Prostate gland (tissue), 2 donors: Measurements from ENCODE around the gene CFAP221. TPM values are rescaled to one million over a fixed set of nuclear protein-coding genes. Genes with fewer than 3 reads are reported as not detected.
A peak's percentile ranks its signal among the peaks of the same experiment; 100 is the strongest.

Experiments used
- DNase-seq: peaks from one replicate; pipeline ENCODE4 v3.0.0-alpha.2; 2019; ENCODE audit warnings: low spot score
- H3K27ac ChIP-seq, 2 donors: fragments of 200-600 bp; sonication (generic); 2 replicates each; pipeline ENCODE4 v1.5.1; 2017 to 2019
- H3K27me3 ChIP-seq: fragments of 200-600 bp; sonication (generic); replicated peaks from 2 replicates; pipeline ENCODE4 v1.5.1; 2019; ENCODE audit not compliant: insufficient read depth
- H3K36me3 ChIP-seq, 2 donors: fragments of 200-600 bp; sonication (generic); 1 replicate in 1 of 2; 2 replicates in 1 of 2; pipeline versions ENCODE4 v1.5.1 to v1.8.1; 2017 to 2019
- H3K4me1 ChIP-seq: fragments of 200-600 bp; sonication (generic); replicated peaks from 2 replicates; pipeline ENCODE4 v1.5.1; 2019
- H3K4me3 ChIP-seq, 2 donors: fragments of 200-600 bp; sonication (generic); 2 replicates each; pipeline ENCODE4 v1.5.1; 2017 to 2019
- H3K9me3 ChIP-seq: fragments of 200-600 bp; sonication (generic); 2 replicates; pipeline ENCODE4 v1.5.1; 2017
- POLR2A ChIP-seq: fragments of 450-650 bp; IDR thresholded peaks from one replicate; pipeline ENCODE4 v1.6.1; 2016; ENCODE audit warnings: antibody characterized with exemption, mild to moderate bottlenecking
- POLR2AphosphoS5 ChIP-seq: sonication (generic); formaldehyde crosslinking; IDR thresholded peaks from one replicate; pipeline ENCODE4 v1.6.1; 2017; ENCODE audit warnings: antibody characterized with exemption
- WGBS: methylation state at CpG from one replicate; pipeline ENCODE4 v1.1.5; 2018; 5-methylcytosine and 5-hydroxymethylcytosine counted together
- intact Hi-C: fragments of 100-400 bp; cut with DNase I; formaldehyde crosslinking; loops from one replicate; pipeline ENCODE4 v1.14.2; 2022
- total RNA-seq, 2 donors: library from RNA; depleted of rRNA; stranded (reverse); fragments of >200 nt; gene quantifications; one replicate each; pipeline ENCODE4 v1.1.0, GENCODE V29; 2016
- TF ChIP-seq, protein P1 (sequence below), 4 experiments: fragments of 200-600 bp in 2 of 4; fragments of 450-650 bp in 2 of 4; sonication (generic) in 2 of 4; IDR thresholded peaks; 1 replicate in 3 of 4; 2 replicates in 1 of 4; pipeline ENCODE4 v1.5.1; 2016 to 2019; ENCODE audit warnings: antibody characterized with exemption in 4 of 4, mild to moderate bottlenecking in 2 of 4, moderate library complexity in 2 of 4

CFAP221 gene
- total RNA-seq, 2 donors from 2014 or later = 18.3 TPM; not detected in 1

DNA sequence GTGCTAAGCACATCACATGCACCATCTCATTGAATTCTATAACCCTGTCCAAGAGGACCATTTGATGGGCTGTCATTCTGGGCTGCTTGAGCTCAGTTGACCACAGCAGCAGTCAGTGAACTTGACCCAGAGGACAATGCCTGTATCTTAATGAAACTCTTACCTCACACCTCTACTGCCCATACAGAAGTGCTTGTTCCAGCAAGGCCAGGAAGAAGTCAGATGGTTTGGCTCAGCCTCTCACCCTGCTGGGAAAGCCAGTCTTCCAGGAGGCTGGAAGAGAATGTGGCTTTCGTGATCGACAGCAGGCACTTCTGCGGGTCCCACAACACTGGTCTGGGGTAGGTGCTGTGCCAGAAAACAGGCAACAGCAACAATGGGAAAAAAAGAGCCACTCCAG is 47.3 kb downstream of the CFAP221 start:
- WGBS = 92% methylated on average over 3 of the region's 3 CpGs
- H3K9me3 ChIP-seq = no peaks in the 10 kb centered on the region
- no peaks in the 10 kb centered on the region for H3K4me1 ChIP-seq
- no peaks in the 10 kb centered on the region for H3K27me3 ChIP-seq
- intact Hi-C loops = loop anchor here (5.0 kb wide), 1 partner anchor 184 kb away; no protein-coding TSS in a partner anchor
- H3K36me3 ChIP-seq = no peaks in the 10 kb centered on the region
- TF ChIP-seq, protein P1, sequence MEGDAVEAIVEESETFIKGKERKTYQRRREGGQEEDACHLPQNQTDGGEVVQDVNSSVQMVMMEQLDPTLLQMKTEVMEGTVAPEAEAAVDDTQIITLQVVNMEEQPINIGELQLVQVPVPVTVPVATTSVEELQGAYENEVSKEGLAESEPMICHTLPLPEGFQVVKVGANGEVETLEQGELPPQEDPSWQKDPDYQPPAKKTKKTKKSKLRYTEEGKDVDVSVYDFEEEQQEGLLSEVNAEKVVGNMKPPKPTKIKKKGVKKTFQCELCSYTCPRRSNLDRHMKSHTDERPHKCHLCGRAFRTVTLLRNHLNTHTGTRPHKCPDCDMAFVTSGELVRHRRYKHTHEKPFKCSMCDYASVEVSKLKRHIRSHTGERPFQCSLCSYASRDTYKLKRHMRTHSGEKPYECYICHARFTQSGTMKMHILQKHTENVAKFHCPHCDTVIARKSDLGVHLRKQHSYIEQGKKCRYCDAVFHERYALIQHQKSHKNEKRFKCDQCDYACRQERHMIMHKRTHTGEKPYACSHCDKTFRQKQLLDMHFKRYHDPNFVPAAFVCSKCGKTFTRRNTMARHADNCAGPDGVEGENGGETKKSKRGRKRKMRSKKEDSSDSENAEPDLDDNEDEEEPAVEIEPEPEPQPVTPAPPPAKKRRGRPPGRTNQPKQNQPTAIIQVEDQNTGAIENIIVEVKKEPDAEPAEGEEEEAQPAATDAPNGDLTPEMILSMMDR (IDR thresholded peaks at IDR 0.05) = no peak
- no peak for TF ChIP-seq POLR2AphosphoS5
- no peak for TF ChIP-seq POLR2A
- no peak overlapping the region for H3K27ac ChIP-seq
- DNase-seq = no peak
- H3K4me3 ChIP-seq = no peak overlapping the region

DNA sequence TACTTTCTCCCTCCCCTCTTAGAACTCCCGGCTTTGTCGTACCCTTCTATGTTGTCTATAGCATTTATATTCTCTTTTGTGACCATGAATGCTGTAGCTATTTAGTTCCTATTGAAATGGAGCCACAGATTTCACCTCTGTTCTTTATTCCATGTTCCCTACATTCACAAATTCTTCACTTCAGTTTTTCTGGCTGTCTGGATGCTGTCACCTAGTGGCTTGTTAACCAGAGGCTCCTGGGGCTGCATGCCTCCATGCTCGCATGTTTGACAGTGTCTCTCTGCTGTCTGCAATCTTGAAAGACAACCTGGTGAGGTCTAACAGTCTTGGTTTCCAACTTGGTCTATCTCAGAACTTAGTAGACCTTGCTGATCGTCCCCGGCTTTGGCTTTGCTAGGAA is 48.2 kb downstream of the CFAP221 start:
- WGBS = 63% methylated on average over 5 of the region's 5 CpGs
- TF ChIP-seq POLR2A = no peak
- no peak for TF ChIP-seq POLR2AphosphoS5
- TF ChIP-seq, protein P1 (IDR thresholded peaks at IDR 0.05) = no peak
- Histone ChIP-seq H3K4me1 (no peaks in the 10 kb centered on the region), H3K9me3 (no peaks in the 10 kb centered on the region), H3K4me3 (no peak overlapping the region), H3K27me3 (no peaks in the 10 kb centered on the region), H3K27ac (no peak overlapping the region), H3K36me3 (no peaks in the 10 kb centered on the region)
- intact Hi-C loops = loop anchor here (5.0 kb wide), 1 partner anchor 185 kb away; no protein-coding TSS in a partner anchor
- DNase-seq = no peak

DNA sequence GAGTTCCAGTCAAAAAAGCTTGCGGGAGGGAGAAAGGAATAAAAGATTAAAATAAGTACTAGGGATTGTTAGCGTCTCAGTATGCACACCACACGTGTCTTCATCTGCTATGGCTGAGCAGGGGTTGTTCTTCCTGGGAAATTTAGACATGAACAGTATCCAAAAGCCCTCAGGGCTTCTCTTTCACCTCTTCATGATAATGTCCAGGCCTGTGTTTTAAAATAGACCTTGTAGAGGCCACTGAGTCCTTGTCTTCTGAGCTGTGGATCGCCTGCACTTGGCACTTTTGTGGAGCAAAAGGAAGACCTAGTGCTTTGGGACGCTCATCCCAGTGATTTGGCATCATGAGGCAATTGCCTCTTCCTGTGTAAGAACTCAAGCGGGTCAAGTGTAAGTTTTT is 52.4 kb downstream of the CFAP221 start:
- no peak for TF ChIP-seq POLR2AphosphoS5
- TF ChIP-seq, protein P1 (IDR thresholded peaks at IDR 0.05) = no peak
- no peak for TF ChIP-seq POLR2A
- Histone ChIP-seq H3K27me3 (no peaks in the 10 kb centered on the region), H3K4me3 (no peak overlapping the region), H3K36me3 (no peaks in the 10 kb centered on the region), H3K4me1 (no peaks in the 10 kb centered on the region), H3K9me3 (no peaks in the 10 kb centered on the region), H3K27ac (no peak overlapping the region)
- intact Hi-C loops = no loop called here
- WGBS = 94% methylated on average over 6 of the region's 6 CpGs
- no peak for DNase-seq

DNA sequence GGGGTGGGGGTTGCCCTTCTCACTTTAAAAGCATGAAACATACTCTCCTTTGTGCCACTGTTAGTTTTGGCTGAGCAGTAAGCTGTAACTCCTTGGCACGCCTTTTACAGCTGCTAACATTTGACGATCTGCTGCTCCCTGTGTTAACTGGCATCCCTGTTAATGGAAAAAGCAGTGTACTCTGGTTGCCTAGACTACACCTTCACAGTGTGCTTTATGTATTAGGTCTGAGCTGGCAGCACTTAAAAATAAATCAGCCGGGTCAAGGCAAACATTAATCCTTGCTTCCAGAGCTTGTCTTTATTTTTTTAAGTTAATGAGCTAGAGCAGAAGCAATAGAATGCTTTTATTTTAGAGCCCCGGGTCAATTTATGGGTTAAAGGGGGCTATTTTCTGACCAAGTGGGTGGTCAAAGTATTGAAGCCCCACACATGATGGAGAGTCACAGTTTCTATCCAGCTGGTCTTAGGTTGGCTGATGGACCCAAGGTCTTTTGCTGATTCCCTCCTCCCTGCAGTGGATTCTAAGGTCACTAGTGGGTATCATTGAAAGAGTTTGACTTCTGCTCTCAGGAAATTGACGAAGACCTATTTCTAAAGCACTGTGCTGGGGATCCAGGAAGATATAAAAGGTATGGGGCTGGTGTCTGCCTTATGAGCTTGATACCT is 54.5 kb downstream of the CFAP221 start:
- intact Hi-C loops = no loop called here
- no peaks in the 10 kb centered on the region for H3K4me1 ChIP-seq
- no peaks in the 10 kb centered on the region for H3K9me3 ChIP-seq
- DNase-seq = peak; percentile 54
- no peak overlapping the region for H3K27ac ChIP-seq
- no peak overlapping the region for H3K4me3 ChIP-seq
- H3K36me3 ChIP-seq = no peaks in the 10 kb centered on the region
- no peaks in the 10 kb centered on the region for H3K27me3 ChIP-seq
- WGBS = 16% methylated on average over 5 of the region's 5 CpGs
- TF ChIP-seq, protein P1 (IDR thresholded peaks at IDR 0.05) = no peak
- TF ChIP-seq POLR2A = no peak
- peak; percentile 70 for TF ChIP-seq POLR2AphosphoS5

DNA sequence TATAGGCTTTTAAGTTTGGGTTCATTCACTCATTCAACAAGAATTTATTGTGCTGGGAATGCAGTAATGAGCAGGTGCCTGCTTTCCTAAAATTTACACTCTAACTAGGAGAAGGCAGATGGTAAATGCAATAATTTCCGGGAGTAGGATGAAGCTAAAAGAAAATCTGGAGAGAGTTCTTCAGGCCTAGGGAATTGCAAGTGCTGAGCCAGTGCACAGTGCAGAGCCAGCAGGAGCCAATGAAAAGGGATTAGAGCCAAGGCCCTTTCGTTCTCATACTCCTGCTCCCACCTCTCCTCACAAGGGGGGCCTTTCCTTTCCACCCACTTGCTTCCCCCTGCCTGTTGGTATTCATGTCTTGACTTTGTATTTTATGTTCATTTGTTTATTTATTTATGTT is 55.1 kb downstream of the CFAP221 start:
- H3K36me3 ChIP-seq = no peaks in the 10 kb centered on the region
- H3K27ac ChIP-seq = no peak overlapping the region
- H3K27me3 ChIP-seq = no peaks in the 10 kb centered on the region
- WGBS = 59% methylated on average over 2 of the region's 2 CpGs
- no peaks in the 10 kb centered on the region for H3K4me1 ChIP-seq
- no peak for DNase-seq
- no peak overlapping the region for H3K4me3 ChIP-seq
- no peaks in the 10 kb centered on the region for H3K9me3 ChIP-seq
- intact Hi-C loops = no loop called here
- TF ChIP-seq POLR2AphosphoS5 (no peak), POLR2A (no peak)
- TF ChIP-seq, protein P1 (IDR thresholded peaks at IDR 0.05) = no peak
